HL-60/S4 treated with phorbol 12-myristate 13-acetate at 8.2 ng/mL for 4 days and 3 days (cell line): Measurements from ENCODE around the gene SOX11.

Experiments used
- in situ Hi-C: fragments of 300-500 bp; cut with MboI; formaldehyde crosslinking; loops from 2 replicates; pipeline ENCODE4 v1.15.0; 2022; ENCODE audit warnings: low sequenced_read_pairs

SOX11 gene

GRCh38 chr2:5691221-5691984, 781 bp upstream of the SOX11 start:
- in situ Hi-C loops, result no loop called here

- in situ Hi-C loops, result no loop called here
Measured at GRCh38 chr2:5692561-5693286, 540 bp downstream of the SOX11 start.

GRCh38 chr2:5693287-5694201, 1.4 kb downstream of the SOX11 start:
- in situ Hi-C loops, result no loop called here

- in situ Hi-C loops, result no loop called here
Measured at GRCh38 chr2:5694306-5694705, 2.1 kb downstream of the SOX11 start.

GRCh38 chr2:5695654-5696403, 3.6 kb downstream of the SOX11 start:
- in situ Hi-C loops, result no loop called here

- in situ Hi-C loops, result no loop called here
Measured at GRCh38 chr2:5696404-5696944, 4.3 kb downstream of the SOX11 start.

GRCh38 chr2:5696945-5697521, 4.8 kb downstream of the SOX11 start:
- in situ Hi-C loops, result no loop called here

- in situ Hi-C loops, result no loop called here
Measured at GRCh38 chr2:5697562-5697961, 5.4 kb downstream of the SOX11 start.

- in situ Hi-C loops, result no loop called here
Measured at GRCh38 chr2:5698134-5698533, 6.0 kb downstream of the SOX11 start.

GRCh38 chr2:5699963-5700362, 7.8 kb downstream of the SOX11 start:
- in situ Hi-C loops, result no loop called here

- in situ Hi-C loops, result no loop called here
Measured at GRCh38 chr2:5700551-5700950, 8.4 kb downstream of the SOX11 start.

- in situ Hi-C loops, result no loop called here
Measured at GRCh38 chr2:5701266-5701665, 9.1 kb downstream of the SOX11 start.

GRCh38 chr2:5703166-5703565, 11.0 kb downstream of the SOX11 start:
- in situ Hi-C loops, result no loop called here

- in situ Hi-C loops, result no loop called here
Measured at GRCh38 chr2:5705490-5705889, 13.3 kb downstream of the SOX11 start.

- in situ Hi-C loops, result no loop called here
Measured at GRCh38 chr2:5706717-5707455, 14.7 kb downstream of the SOX11 start.

GRCh38 chr2:5710615-5711014, 18.4 kb downstream of the SOX11 start:
- in situ Hi-C loops, result no loop called here

GRCh38 chr2:5713101-5713500, 20.9 kb downstream of the SOX11 start:
- in situ Hi-C loops, result no loop called here

- in situ Hi-C loops, result no loop called here
Measured at GRCh38 chr2:5719629-5720334, 27.6 kb downstream of the SOX11 start.

GRCh38 chr2:5720426-5720825, 28.2 kb downstream of the SOX11 start:
- in situ Hi-C loops, result no loop called here
